HepG2 (cell line): ENCODE measurements around the gene TRIM3. TPM values are rescaled to one million over a fixed set of nuclear protein-coding genes. Genes with fewer than 3 reads are reported as not detected.

ENCODE experiments used
- ATAC-seq: fragments of 200-7000 bp; cut with Tn5 transposase; 3 replicates; pipeline ENCODE4 v1.9.1; 2020; ENCODE audit warnings: mild to moderate bottlenecking, moderate library complexity
- BruUV-seq: library from RNA; stranded (reverse); fragments of 400-500 nt; replicated peaks from 2 replicates; lab custom pipeline; 2021; lab: Mats Ljungman, UMichigan
- CTCF ChIA-PET: fragments of 300-600 bp; formaldehyde crosslinking; extraction: SDS; loops from one replicate; lab custom pipeline; 2021; ENCODE audit warnings: low total read pairs, inconsistent platforms, low intra/inter-chr PET ratio; lab: Yijun Ruan, JAX
- POLR2A ChIA-PET: fragments of 350-600 bp; sonication (Branson Sonifier 250); formaldehyde crosslinking; loops from one replicate; lab custom pipeline; 2020; ENCODE audit warnings: antibody characterized with exemption, inconsistent platforms; lab: Yijun Ruan, JAX
- DNase-seq: peaks from one replicate; pipeline ENCODE4 v3.0.0-alpha.2; 2015; ENCODE audit warnings: low spot score
- FAIRE-seq: peaks from 3 replicates; lab custom pipeline; 2011; peaks lifted over from hg19 to GRCh38; lab: Jason Lieb, UNC
- H2AFZ ChIP-seq: one replicate; pipeline ENCODE4 v1.6.1; 2011; ENCODE audit warnings: low read length, inconsistent platforms
- H3K27ac ChIP-seq: fragments of 300-600 bp; 3 replicates; pipeline ENCODE4 v1.8.0; 2011; ENCODE audit warnings: mixed run types, mild to moderate bottlenecking, mixed read lengths, low read length, inconsistent platforms; ENCODE audit not compliant: insufficient read depth; ENCODE audit errors: extremely low read length
- H3K27me3 ChIP-seq, 2 experiments: fragments of 200-600 bp in 1 of 2; 2 replicates in 1 of 2; 3 replicates in 1 of 2; pipeline versions ENCODE4 v1.6.0 to v1.8.0; 2011; ENCODE audit warnings: low read length in 2 of 2, mild to moderate bottlenecking in 2 of 2, moderate library complexity in 2 of 2, inconsistent platforms in 1 of 2; ENCODE audit not compliant: insufficient read depth in 2 of 2, control insufficient read depth in 1 of 2
- H3K36me3 ChIP-seq, 2 experiments: fragments of 200-600 bp in 1 of 2; replicated peaks in 1 of 2; 2 replicates in 1 of 2; 3 replicates in 1 of 2; pipeline versions ENCODE4 v1.5.1 to v1.8.0; 2011; ENCODE audit warnings: low read length in 2 of 2, inconsistent platforms in 1 of 2; ENCODE audit not compliant: insufficient read depth in 2 of 2, control insufficient read depth in 1 of 2
- H3K4me1 ChIP-seq: 2 replicates; pipeline ENCODE4 v1.5.1; 2012; ENCODE audit warnings: low read length, inconsistent platforms; ENCODE audit not compliant: insufficient read depth
- H3K4me2 ChIP-seq: 2 replicates; pipeline ENCODE4 v1.6.0; 2011; ENCODE audit warnings: low read depth, low read length, inconsistent platforms
- H3K4me3 ChIP-seq, 3 experiments: fragments of 200-600 bp in 1 of 3; sonication (generic), shearing (Covaris generic) in 1 of 3; replicated peaks in 1 of 3; 2 replicates each; pipeline ENCODE4 v1.5.1; 2011 to 2016; ENCODE audit warnings: low read length in 3 of 3, inconsistent platforms in 2 of 3, low read depth in 2 of 3, mild to moderate bottlenecking in 2 of 3, control low read depth in 1 of 3, mixed read lengths in 1 of 3; ENCODE audit not compliant: insufficient read depth in 1 of 3
- H3K79me2 ChIP-seq: one replicate; pipeline ENCODE4 v1.6.1; 2011; ENCODE audit warnings: low read length, inconsistent platforms; ENCODE audit not compliant: insufficient read depth
- H3K9ac ChIP-seq: 2 replicates; pipeline ENCODE4 v1.6.0; 2011; ENCODE audit warnings: mild to moderate bottlenecking, low read depth, low read length, inconsistent platforms; ENCODE audit not compliant: insufficient read depth
- H3K9me3 ChIP-seq: 2 replicates; pipeline ENCODE4 v1.5.1; 2012; ENCODE audit warnings: mild to moderate bottlenecking, low read length
- H4K20me1 ChIP-seq: 2 replicates; pipeline ENCODE4 v1.6.0; 2011; ENCODE audit warnings: inconsistent platforms, mild to moderate bottlenecking, low read length, moderate library complexity; ENCODE audit not compliant: insufficient read depth
- CAMTA2 ChIP-seq: sonication (generic); formaldehyde crosslinking; IDR thresholded peaks from 2 replicates; pipeline ENCODE4 v1.4.0; 2020; ENCODE audit warnings: mild to moderate bottlenecking, missing genetic modification reagents, borderline replicate concordance
- CEBPZ ChIP-seq: IDR thresholded peaks from 2 replicates; pipeline ENCODE4 v1.6.1; 2012; ENCODE audit warnings: low read length, improper control_type of control experiment
- CERS6 ChIP-seq: sonication (generic); formaldehyde crosslinking; IDR thresholded peaks from 2 replicates; pipeline ENCODE4 v1.5.0; 2020; ENCODE audit warnings: missing genetic modification reagents
- HIVEP1 ChIP-seq: sonication (generic); formaldehyde crosslinking; IDR thresholded peaks from 2 replicates; pipeline ENCODE4 v1.4.0; 2020; ENCODE audit warnings: mild to moderate bottlenecking, missing genetic modification reagents
- PBX2 ChIP-seq: IDR thresholded peaks from 2 replicates; pipeline ENCODE4 v1.6.1; 2016; ENCODE audit warnings: control low read depth
- POLR2G ChIP-seq: fragments of 200-400 bp; formaldehyde crosslinking; IDR thresholded peaks from 2 replicates; pipeline ENCODE4 v1.6.1; 2018; ENCODE audit warnings: mild to moderate bottlenecking, low read depth, low read length, moderate library complexity
- SMAD9 ChIP-seq: sonication (generic); formaldehyde crosslinking; IDR thresholded peaks from 2 replicates; pipeline ENCODE4 v1.5.1; 2020; ENCODE audit warnings: mild to moderate bottlenecking, missing genetic modification reagents
- SMARCE1 ChIP-seq: fragments of 450-650 bp; IDR thresholded peaks from 2 replicates; pipeline ENCODE4 v1.6.1; 2017; ENCODE audit warnings: borderline replicate concordance
- TBX3 ChIP-seq: fragments of 450-650 bp; IDR thresholded peaks from 2 replicates; pipeline ENCODE4 v1.6.1; 2017; ENCODE audit warnings: antibody characterized with exemption, mild to moderate bottlenecking, inconsistent platforms, borderline replicate concordance
- ZNF570 ChIP-seq: sonication (generic); formaldehyde crosslinking; IDR thresholded peaks from 2 replicates; pipeline ENCODE4 v1.4.0; 2020; ENCODE audit warnings: mild to moderate bottlenecking, missing genetic modification reagents, borderline replicate concordance
- ZNF589 ChIP-seq: sonication (generic); formaldehyde crosslinking; conservative IDR thresholded peaks from 2 replicates; pipeline ENCODE4 v1.8.0; 2022; ENCODE audit warnings: mild to moderate bottlenecking, moderate library complexity, missing genetic modification reagents
- ZNF749 ChIP-seq: sonication (generic); formaldehyde crosslinking; IDR thresholded peaks from 2 replicates; pipeline ENCODE4 v1.8.0; 2022; ENCODE audit warnings: mild to moderate bottlenecking, missing genetic modification reagents, moderate library complexity, borderline replicate concordance
- WGBS: methylation state at CpG from one replicate; pipeline ENCODE4 v1.1.6; 2017; ENCODE audit warnings: low lambda C conversion rate; 5-methylcytosine and 5-hydroxymethylcytosine counted together
- in situ Hi-C: cut with HindIII; loops from 2 replicates; pipeline ENCODE4 v1.10.0; 2017; ENCODE audit warnings: low pct_unique_long_range_greater_than_20kb; ENCODE audit not compliant: extremely low pct_ligation_motif_present
- intact Hi-C: fragments of 100-400 bp; cut with micrococcal nuclease; formaldehyde crosslinking; loops from one replicate; pipeline ENCODE4 v1.10.0; 2022; ENCODE audit not compliant: unreplicated experiment
- polyA plus RNA-seq, 8 experiments: library from polyadenylated mRNA; depleted of rRNA in 3 of 8; stranded (reverse) in 7 of 8; unstranded in 1 of 8; fragments of >200 nt; fragmentation: Illumina TruSeq in 4 of 8; extraction: Trizol in 4 of 8; gene quantifications; 2 replicates each; pipeline versions ENCODE4 v1.2.1 to v1.2.3, GENCODE V29; 2011 to 2016; ENCODE audit warnings: low read depth in 4 of 8, missing spikeins in 1 of 8, mixed read lengths in 1 of 8; ENCODE audit not compliant: insufficient read depth in 1 of 8
- total RNA-seq, 5 experiments: library from RNA; depleted of rRNA; stranded (reverse); fragments of >200 nt; fragmentation: Illumina TruSeq; extraction: Trizol; gene quantifications; 2 replicates each; pipeline ENCODE4 v1.2.3, GENCODE V29; 2016; ENCODE audit warnings: low read depth in 1 of 5

The TRIM3 gene
- total and polyA plus RNA-seq, 2 of the 13 experiments (the other 11 are each of a cell fraction or from before 2014, with no cell fraction given), result 3.6 to 6.3 TPM

GRCh38 chr11:6502382-6502781, 28.6 kb upstream of the TRIM3 start:
- 88% methylated on average over 3 of the region's 3 CpGs for WGBS
- no peaks in the 10 kb centered on the region for H3K27me3 ChIP-seq
- H3K4me3 ChIP-seq, result no peak overlapping the region
- CTCF ChIA-PET, result no interaction called here
- FAIRE-seq (no peak), DNase-seq (no peak), ATAC-seq (no peak)
- no peak overlapping the region for H3K9ac ChIP-seq
- BruUV-seq, result no TSS peak
- H4K20me1 ChIP-seq, result no peaks in the 10 kb centered on the region
- no peak for TF ChIP-seq SMAD9 (CRISPR knock-in tag)
- TF ChIP-seq CERS6 (CRISPR knock-in tag), result no peak
- TF ChIP-seq PBX2 (CRISPR knock-in tag), result no peak
- TF ChIP-seq CAMTA2, result no peak
- TF ChIP-seq ZNF749 (CRISPR knock-in tag), result no peak
- intact Hi-C loops (no loop called here), in situ Hi-C loops (loop anchor here (10.0 kb wide), 1 partner anchor 118 kb away; no protein-coding TSS in a partner anchor)
- no peak overlapping the region for H2AFZ ChIP-seq
- H3K4me2 ChIP-seq, result no peak overlapping the region
- no peaks in the 10 kb centered on the region for H3K79me2 ChIP-seq
- POLR2A ChIA-PET, result no interaction called here
- no peaks in the 10 kb centered on the region for H3K4me1 ChIP-seq
- no peaks in the 10 kb centered on the region for H3K9me3 ChIP-seq
- no peak overlapping the region for H3K27ac ChIP-seq
- H3K36me3 ChIP-seq, result peaks cover 4 to 23% of the 10 kb centered on the region in 2 experiments; a peak in 3 of 5 replicates

- H3K9me3 ChIP-seq, result no peaks in the 10 kb centered on the region
- H3K27ac ChIP-seq, result no peak overlapping the region
- H3K4me3 ChIP-seq, result no peak overlapping the region
- no peaks in the 10 kb centered on the region for H3K4me1 ChIP-seq
- no peaks in the 10 kb centered on the region for H3K79me2 ChIP-seq
- intact Hi-C loops (no loop called here), in situ Hi-C loops (no loop called here)
- POLR2A ChIA-PET, result no interaction called here
- no peak overlapping the region for H3K9ac ChIP-seq
- CTCF ChIA-PET, result no interaction called here
- no peak overlapping the region for H2AFZ ChIP-seq
- FAIRE-seq, result no peak
- no peaks in the 10 kb centered on the region for H4K20me1 ChIP-seq
- peak; percentile 27; the same call in 2 of the 3 replicates for ATAC-seq
- no TSS peak for BruUV-seq
- no peak overlapping the region for H3K4me2 ChIP-seq
- peaks cover 6 to 23% of the 10 kb centered on the region in 2 experiments; a peak in 4 of 5 replicates for H3K36me3 ChIP-seq
- WGBS, result 96% methylated on average over 4 of the region's 5 CpGs
- DNase-seq, result no peak
- no peaks in the 10 kb centered on the region for H3K27me3 ChIP-seq
- TF ChIP-seq POLR2G (no peak), TBX3 (no peak), CEBPZ (no peak), ZNF570 (CRISPR knock-in tag) (no peak), HIVEP1 (no peak), ZNF589 (CRISPR knock-in tag) (no peak), SMARCE1 (no peak)
These were observed 24.8 kb upstream of the TRIM3 start for GRCh38 chr11:6498544-6498943.
